CD4-positive, alpha-beta T cell (primary cell): ENCODE results near the gene PKD1L1. TPM values are rescaled to one million over a fixed set of nuclear protein-coding genes. Genes with fewer than 3 reads are reported as not detected.
"Not testable (repeated sequence)": the region's sequence is repeated elsewhere in the genome, so short reads cannot be mapped to it uniquely, and the experiment has no call there.

Source experiments
- ATAC-seq: fragments of 200-7000 bp; cut with Tn5 transposase; one replicate; pipeline ENCODE4 v1.10.0; 2022; ENCODE audit warnings: mild to moderate bottlenecking; ENCODE audit not compliant: poor library complexity
- CTCF ChIA-PET: fragments of 350-600 bp; sonication (Branson Sonifier 250); formaldehyde crosslinking; loops from one replicate; lab custom pipeline; 2021; ENCODE audit warnings: antibody characterized with exemption, inconsistent platforms; lab: Charles Lee
- POLR2A ChIA-PET: fragments of 350-600 bp; sonication (Branson Sonifier 250); formaldehyde crosslinking; loops from one replicate; lab custom pipeline; 2021; ENCODE audit warnings: antibody characterized with exemption, inconsistent platforms; lab: Charles Lee
- DNase-seq, 14 experiments: peaks; one replicate each; pipeline ENCODE4 v3.0.0-alpha.2; 2013 to 2020; ENCODE audit warnings: mixed read lengths in 2 of 14
- H3K27ac ChIP-seq, 2 donors: one replicate each; pipeline versions ENCODE4 v1.5.1 to v1.7.0; 2013; ENCODE audit warnings: low read length in 2 of 2, low read depth in 1 of 2, mild to moderate bottlenecking in 1 of 2
- H3K27me3 ChIP-seq, 2 experiments: 1 replicate in 1 of 2; 2 replicates in 1 of 2; pipeline versions ENCODE4 v1.6.1 to v1.7.0; 2013; ENCODE audit warnings: low read length in 2 of 2, control low read depth in 1 of 2, mild to moderate bottlenecking in 1 of 2, moderate library complexity in 1 of 2; ENCODE audit not compliant: insufficient read depth in 2 of 2, control insufficient read depth in 1 of 2
- H3K36me3 ChIP-seq: one replicate; pipeline ENCODE4 v1.6.1; 2013; ENCODE audit warnings: low read length, control low read depth; ENCODE audit not compliant: insufficient read depth
- H3K4me1 ChIP-seq: one replicate; pipeline ENCODE4 v1.6.1; 2013; ENCODE audit warnings: low read length, control low read depth; ENCODE audit not compliant: insufficient read depth
- H3K4me3 ChIP-seq: one replicate; pipeline ENCODE4 v1.5.1; 2013; ENCODE audit warnings: mild to moderate bottlenecking, low read length, moderate library complexity
- H3K9me3 ChIP-seq, 2 experiments: 1 replicate in 1 of 2; 2 replicates in 1 of 2; pipeline versions ENCODE4 v1.6.1 to v1.7.0; 2013; ENCODE audit warnings: low read length in 2 of 2, mild to moderate bottlenecking in 2 of 2, control low read depth in 1 of 2, moderate library complexity in 1 of 2; ENCODE audit not compliant: control insufficient read depth in 1 of 2, insufficient read depth in 1 of 2
- H3K27ac Mint-ChIP-seq: one replicate; pipeline ENCODE4 v1.8.0; 2020; ENCODE audit warnings: mixed read lengths
- H3K27me3 Mint-ChIP-seq: one replicate; pipeline ENCODE4 v1.8.0; 2021; ENCODE audit warnings: mixed read lengths
- H3K36me3 Mint-ChIP-seq: one replicate; pipeline ENCODE4 v1.8.0; 2021; ENCODE audit warnings: low read depth, mixed read lengths
- H3K4me1 Mint-ChIP-seq: one replicate; pipeline ENCODE4 v1.8.0; 2021; ENCODE audit warnings: low read depth, mixed read lengths
- H3K4me3 Mint-ChIP-seq: one replicate; pipeline ENCODE4 v1.8.0; 2020; ENCODE audit warnings: mild to moderate bottlenecking, mixed read lengths
- H3K9me3 Mint-ChIP-seq: one replicate; pipeline ENCODE4 v1.8.0; 2020; ENCODE audit warnings: mixed read lengths
- CTCF ChIP-seq: fragments of 200-600 bp; IDR thresholded peaks from one replicate; pipeline ENCODE4 v1.8.0; 2022; ENCODE audit warnings: antibody characterized with exemption, mild to moderate bottlenecking
- intact Hi-C, 2 experiments: fragments of 100-400 bp; cut with DNase I in 1 of 2; cut with micrococcal nuclease in 1 of 2; formaldehyde crosslinking; loops; one replicate each; pipeline versions ENCODE4 v1.15.1 to v1.9.0; 2023 to 2025; cut with DNase I, micrococcal nuclease
- total RNA-seq, 174 experiments: library from RNA in 2 of 174; stranded (reverse) in 2 of 174; gene quantifications; one replicate each; pipeline ENCODE4 v1.2.3 and lab custom pipeline; 2021 to 2026

Gene PKD1L1
- total RNA-seq, 2 experiments from 2014 or later: 0.20 to 0.25 TPM

- Histone ChIP-seq H3K27ac (no peak overlapping the region), H3K9me3 (no peaks in the 10 kb centered on the region), H3K4me1 (no peaks in the 10 kb centered on the region), H3K4me3 (no peak overlapping the region), H3K36me3 (no peaks in the 10 kb centered on the region), H3K27me3 (no peaks in the 10 kb centered on the region)
- no peak for TF ChIP-seq CTCF
- DNase-seq (no peak), ATAC-seq (no peak)
- Mint-ChIP-seq H3K4me3 (no peak overlapping the region), H3K4me1 (no peaks in the 10 kb centered on the region), H3K36me3 (no peaks in the 10 kb centered on the region), H3K9me3 (no peaks in the 10 kb centered on the region), H3K27ac (no peak overlapping the region), H3K27me3 (no peaks in the 10 kb centered on the region)
- intact Hi-C loops: no loop called here
- CTCF ChIA-PET: no interaction called here
- POLR2A ChIA-PET: interaction anchor here (0.6 kb wide), 1 partner anchor 153 kb away, joined by 3 read pairs; no protein-coding TSS in a partner anchor
Measured at GRCh38 chr7:47795631-47796030, 152.6 kb downstream of the PKD1L1 start.

- H3K27ac ChIP-seq, ATAC-seq, intact Hi-C loops, DNase-seq, POLR2A ChIA-PET, H3K4me1 ChIP-seq, H3K4me3 Mint-ChIP-seq, H3K4me1 Mint-ChIP-seq, H3K27me3 ChIP-seq, H3K9me3 ChIP-seq, H3K27ac Mint-ChIP-seq, H3K4me3 ChIP-seq, H3K9me3 Mint-ChIP-seq, H3K27me3 Mint-ChIP-seq, H3K36me3 Mint-ChIP-seq, H3K36me3 ChIP-seq, CTCF ChIA-PET: not testable (repeated sequence)
Measured at GRCh38 chr7:47795126-47795525, 153.1 kb downstream of the PKD1L1 start.

DNA sequence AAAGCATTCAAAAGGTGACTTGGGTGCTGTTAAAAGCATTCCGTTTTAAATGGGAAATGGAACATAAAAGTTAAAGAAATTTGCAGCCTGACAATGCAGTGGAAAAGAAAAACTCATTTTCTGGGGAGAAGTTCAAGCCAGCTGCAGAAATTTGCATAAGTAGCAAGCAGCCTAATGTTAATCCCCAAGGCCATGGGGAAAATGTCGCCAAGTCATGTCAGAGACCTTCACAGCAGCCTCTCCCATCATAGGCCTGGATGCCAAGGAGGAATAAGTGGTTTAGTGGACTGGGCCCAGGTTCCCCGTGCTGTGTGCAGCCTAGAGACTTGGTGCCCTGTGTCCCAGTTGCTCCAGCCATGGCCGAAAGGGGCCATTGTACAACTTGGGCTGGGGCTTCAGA, 154.2 kb downstream of the PKD1L1 start:
- no peak for ATAC-seq
- intact Hi-C loops: no loop called here
- no peaks in the 10 kb centered on the region for H3K36me3 Mint-ChIP-seq
- ChIA-PET CTCF (no interaction called here), POLR2A (no interaction called here)
- Histone ChIP-seq H3K4me3 (no peak overlapping the region), H3K4me1 (no peaks in the 10 kb centered on the region), H3K9me3 (no peaks in the 10 kb centered on the region), H3K27me3 (no peaks in the 10 kb centered on the region), H3K27ac (no peak overlapping the region), H3K36me3 (no peaks in the 10 kb centered on the region)
- no peaks in the 10 kb centered on the region for H3K4me1 Mint-ChIP-seq
- no peak for DNase-seq
- no peaks in the 10 kb centered on the region for H3K9me3 Mint-ChIP-seq
- no peak overlapping the region for H3K27ac Mint-ChIP-seq
- TF ChIP-seq CTCF: no peak
- no peak overlapping the region for H3K4me3 Mint-ChIP-seq
- H3K27me3 Mint-ChIP-seq: no peaks in the 10 kb centered on the region

DNA sequence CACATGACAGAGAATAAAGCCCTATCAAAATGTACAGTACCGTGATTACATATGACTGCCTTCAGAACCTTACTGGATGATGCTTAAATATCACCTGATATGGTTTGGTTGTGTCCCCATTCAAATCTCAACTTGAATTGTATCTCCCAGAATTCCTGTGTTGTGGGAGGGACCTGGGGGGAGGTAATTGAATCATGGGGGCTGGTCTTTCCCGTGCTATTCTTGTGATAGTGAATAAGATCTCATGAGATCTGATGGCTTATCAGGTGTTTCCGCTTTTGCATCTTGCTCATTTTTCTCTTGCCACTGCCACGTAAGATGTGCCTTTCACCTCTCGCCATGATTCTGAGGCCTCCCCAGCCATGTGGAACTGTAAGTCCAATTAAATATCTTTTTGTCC, 155.1 kb downstream of the PKD1L1 start:
- POLR2A ChIA-PET, H3K36me3 Mint-ChIP-seq, H3K4me1 Mint-ChIP-seq, H3K27me3 Mint-ChIP-seq, H3K27ac Mint-ChIP-seq, CTCF ChIA-PET, intact Hi-C loops, H3K4me3 Mint-ChIP-seq, H3K27ac ChIP-seq, H3K9me3 Mint-ChIP-seq, ATAC-seq, H3K4me1 ChIP-seq, H3K9me3 ChIP-seq, H3K36me3 ChIP-seq, H3K4me3 ChIP-seq, DNase-seq, H3K27me3 ChIP-seq: not testable (repeated sequence)
